GM12878 (cell line): Measurements from ENCODE around the gene JADE3. TPM values are rescaled to one million over a fixed set of nuclear protein-coding genes. Genes with fewer than 3 reads are reported as not detected.

Experiments
- ATAC-seq: fragments of 200-7000 bp; cut with Tn5 transposase; 3 replicates; pipeline ENCODE4 v1.9.1; 2020; ENCODE audit warnings: mild to moderate bottlenecking, moderate library complexity
- BruUV-seq: library from RNA; stranded (reverse); fragments of 400-500 nt; replicated peaks from 2 replicates; lab custom pipeline; 2021; lab: Mats Ljungman, UMichigan
- CTCF ChIA-PET: fragments of 300-600 bp; sonication (Branson Sonifier 250); formaldehyde crosslinking; extraction: SDS; loops from one replicate; lab custom pipeline; 2021; ENCODE audit warnings: inconsistent platforms; lab: Yijun Ruan, JAX
- POLR2A ChIA-PET: fragments of 350-600 bp; formaldehyde crosslinking; extraction: SDS; loops from one replicate; lab custom pipeline; 2021; ENCODE audit warnings: inconsistent platforms; lab: Charles Lee
- RAD21 ChIA-PET: fragments of 300-600 bp; sonication (Branson Sonifier 250); formaldehyde crosslinking; loops from one replicate; lab custom pipeline; 2023; ENCODE audit warnings: antibody characterized with exemption; ENCODE audit not compliant: unreplicated experiment; lab: Charles Lee
- SMC1A ChIA-PET: fragments of 300-600 bp; sonication (Branson Sonifier 250); formaldehyde crosslinking; loops from one replicate; lab custom pipeline; 2023; ENCODE audit not compliant: unreplicated experiment, uncharacterized antibody; lab: Charles Lee
- DNase-seq: peaks from one replicate; pipeline ENCODE4 v3.0.0-alpha.2; 2011; ENCODE audit warnings: low read depth, low spot score
- FAIRE-seq: peaks from 3 replicates; lab custom pipeline; 2011; peaks lifted over from hg19 to GRCh38; lab: Jason Lieb, UNC
- H2AFZ ChIP-seq: 2 replicates; pipeline ENCODE4 v1.6.0; 2011; ENCODE audit warnings: low read depth, low read length, control low read depth; ENCODE audit not compliant: control insufficient read depth
- H3K27ac ChIP-seq: 2 replicates; pipeline ENCODE4 v1.5.1; 2011; ENCODE audit warnings: control low read depth; ENCODE audit not compliant: control insufficient read depth, insufficient read depth
- H3K27me3 ChIP-seq, 2 experiments: replicated peaks in 1 of 2; 2 replicates each; pipeline versions ENCODE4 v1.6.0 to v1.6.1; 2011; ENCODE audit warnings: low read length in 1 of 2; ENCODE audit not compliant: control insufficient read depth in 2 of 2, insufficient read depth in 2 of 2
- H3K36me3 ChIP-seq, 2 experiments: 2 replicates each; pipeline ENCODE4 v1.5.1; 2011; ENCODE audit warnings: low read length in 1 of 2; ENCODE audit not compliant: control insufficient read depth in 2 of 2, insufficient read depth in 2 of 2
- H3K4me1 ChIP-seq: 2 replicates; pipeline ENCODE4 v1.6.1; 2011; ENCODE audit warnings: mild to moderate bottlenecking, low read length, moderate library complexity, mixed read lengths; ENCODE audit not compliant: control insufficient read depth, insufficient read depth
- H3K4me2 ChIP-seq: 2 replicates; pipeline ENCODE4 v1.6.0; 2011; ENCODE audit warnings: control low read depth; ENCODE audit not compliant: control insufficient read depth, insufficient read depth
- H3K4me3 ChIP-seq: fragments of 200-600 bp; sonication (generic); 2 replicates; pipeline ENCODE4 v1.5.1; 2016
- H3K79me2 ChIP-seq: 2 replicates; pipeline ENCODE4 v1.6.0; 2011; ENCODE audit warnings: low read length; ENCODE audit not compliant: control insufficient read depth, insufficient read depth
- H3K9ac ChIP-seq: 2 replicates; pipeline ENCODE4 v1.8.0; 2011; ENCODE audit warnings: low read length, control low read depth, mixed read lengths; ENCODE audit not compliant: control insufficient read depth, insufficient read depth
- H3K9me3 ChIP-seq: replicated peaks from 3 replicates; pipeline ENCODE4 v1.5.1; 2011; ENCODE audit warnings: mild to moderate bottlenecking, low read length; ENCODE audit not compliant: control insufficient read depth, insufficient read depth
- H4K20me1 ChIP-seq: 2 replicates; pipeline ENCODE4 v1.6.0; 2011; ENCODE audit not compliant: control insufficient read depth, insufficient read depth
- GATAD2B ChIP-seq: fragments of 450-650 bp; conservative IDR thresholded peaks from 2 replicates; pipeline ENCODE4 v1.6.1; 2017; ENCODE audit warnings: low read depth, mild to moderate bottlenecking, moderate library complexity
- IRF4 ChIP-seq: IDR thresholded peaks from 2 replicates; pipeline ENCODE4 v1.6.1; 2011; ENCODE audit warnings: low read depth, low read length
- KLF5 ChIP-seq: fragments of 450-650 bp; IDR thresholded peaks from 2 replicates; pipeline ENCODE4 v1.6.1; 2014; ENCODE audit warnings: mild to moderate bottlenecking; ENCODE audit not compliant: partially characterized antibody
- NR2C1 ChIP-seq: fragments of 450-650 bp; IDR thresholded peaks from 2 replicates; pipeline ENCODE4 v1.6.1; 2017; ENCODE audit warnings: antibody characterized with exemption, mild to moderate bottlenecking, moderate library complexity
- NR2F1 ChIP-seq: fragments of 450-650 bp; conservative IDR thresholded peaks from 2 replicates; pipeline ENCODE4 v1.6.1; 2017; ENCODE audit warnings: mild to moderate bottlenecking
- RAD51 ChIP-seq: fragments of 450-650 bp; IDR thresholded peaks from 2 replicates; pipeline ENCODE4 v1.6.1; 2016; ENCODE audit warnings: moderate library complexity, mild to moderate bottlenecking, inconsistent platforms
- RBBP5 ChIP-seq: fragments of 200-600 bp; sonication (generic); conservative IDR thresholded peaks from 2 replicates; pipeline ENCODE4 v1.6.1; 2016
- RCOR1 ChIP-seq: conservative IDR thresholded peaks from 2 replicates; pipeline ENCODE4 v1.6.1; 2012; ENCODE audit warnings: low read depth, low read length, improper control_type of control experiment
- SREBF1 ChIP-seq: IDR thresholded peaks from 2 replicates; pipeline ENCODE4 v1.6.1; 2012; ENCODE audit warnings: mild to moderate bottlenecking, low read length
- STAT3 ChIP-seq: IDR thresholded peaks from 2 replicates; pipeline ENCODE4 v1.6.1; 2011; ENCODE audit warnings: low read depth, low read length, improper control_type of control experiment
- SUPT20H ChIP-seq: IDR thresholded peaks from 2 replicates; pipeline ENCODE4 v1.6.1; 2011; ENCODE audit warnings: low read depth, mild to moderate bottlenecking, low read length, moderate library complexity, borderline replicate concordance; ENCODE audit not compliant: control insufficient read depth
- ZNF622 ChIP-seq: fragments of 450-650 bp; IDR thresholded peaks from 2 replicates; pipeline ENCODE4 v1.6.1; 2017; ENCODE audit warnings: mild to moderate bottlenecking, inconsistent platforms
- WGBS: methylation state at CpG from one replicate; pipeline ENCODE4 v1.1.6; 2016; ENCODE audit warnings: low lambda C conversion rate; ENCODE audit not compliant: insufficient replicate concordance, insufficient coverage; ENCODE audit errors: missing lambda C conversion rate; 5-methylcytosine and 5-hydroxymethylcytosine counted together
- in situ Hi-C: fragments of 300-500 bp; cut with MboI; formaldehyde crosslinking; loops from 9 replicates; pipeline ENCODE4 v1.14.3; 2018; ENCODE audit warnings: mixed read lengths
- intact Hi-C: fragments of 100-400 bp; cut with micrococcal nuclease; formaldehyde crosslinking; loops from one replicate; pipeline ENCODE4 v1.14.2; 2022; ENCODE audit not compliant: unreplicated experiment
- polyA plus RNA-seq, 11 experiments: library from polyadenylated mRNA; depleted of rRNA in 4 of 11; unstranded in 6 of 11; stranded (reverse) in 5 of 11; fragments of >200 nt; fragmentation: Nextera tagmentation in 4 of 11; fragmentation: Illumina TruSeq in 1 of 11; extraction: Ambion mirVana in 4 of 11; extraction: Trizol in 1 of 11; gene quantifications; 1 replicate in 1 of 11; 2 replicates in 10 of 11; pipeline versions ENCODE4 v1.2.1 to v1.2.3, GENCODE V29; 2011 to 2016; ENCODE audit warnings: inconsistent platforms in 2 of 11, missing spikeins in 2 of 11, low read depth in 1 of 11
- total RNA-seq, 4 experiments: library from RNA; depleted of rRNA in 3 of 4; stranded (reverse); fragments of >200 nt in 3 of 4; fragmentation: Illumina TruSeq in 1 of 4; extraction: Trizol in 1 of 4; gene quantifications; 2 replicates each; pipeline versions ENCODE4 v1.2.1 to v1.2.3, GENCODE V29; 2013 to 2021
- TF ChIP-seq, protein P1 (sequence below): IDR thresholded peaks from 2 replicates; pipeline ENCODE4 v1.6.1; 2012; ENCODE audit warnings: low read length, inconsistent platforms
- TF ChIP-seq, protein P2 (sequence below): fragments of 450-650 bp; conservative IDR thresholded peaks from 2 replicates; pipeline ENCODE4 v1.6.1; 2017; ENCODE audit warnings: mild to moderate bottlenecking, moderate library complexity
- TF ChIP-seq, protein P3 (sequence below): fragments of 450-650 bp; IDR thresholded peaks from 2 replicates; pipeline ENCODE4 v1.6.1; 2018; ENCODE audit warnings: borderline replicate concordance, mild to moderate bottlenecking; ENCODE audit not compliant: partially characterized antibody
- TF ChIP-seq, protein P4 (sequence below): fragments of 450-650 bp; IDR thresholded peaks from 2 replicates; pipeline ENCODE4 v1.6.1; 2017; ENCODE audit warnings: borderline replicate concordance

JADE3 gene
- total and polyA plus RNA-seq, 10 of the 15 experiments (the other 5 are each of a cell fraction or from before 2014, with no cell fraction given): 0.06 to 13.0 (median 0.65) TPM

DNA sequence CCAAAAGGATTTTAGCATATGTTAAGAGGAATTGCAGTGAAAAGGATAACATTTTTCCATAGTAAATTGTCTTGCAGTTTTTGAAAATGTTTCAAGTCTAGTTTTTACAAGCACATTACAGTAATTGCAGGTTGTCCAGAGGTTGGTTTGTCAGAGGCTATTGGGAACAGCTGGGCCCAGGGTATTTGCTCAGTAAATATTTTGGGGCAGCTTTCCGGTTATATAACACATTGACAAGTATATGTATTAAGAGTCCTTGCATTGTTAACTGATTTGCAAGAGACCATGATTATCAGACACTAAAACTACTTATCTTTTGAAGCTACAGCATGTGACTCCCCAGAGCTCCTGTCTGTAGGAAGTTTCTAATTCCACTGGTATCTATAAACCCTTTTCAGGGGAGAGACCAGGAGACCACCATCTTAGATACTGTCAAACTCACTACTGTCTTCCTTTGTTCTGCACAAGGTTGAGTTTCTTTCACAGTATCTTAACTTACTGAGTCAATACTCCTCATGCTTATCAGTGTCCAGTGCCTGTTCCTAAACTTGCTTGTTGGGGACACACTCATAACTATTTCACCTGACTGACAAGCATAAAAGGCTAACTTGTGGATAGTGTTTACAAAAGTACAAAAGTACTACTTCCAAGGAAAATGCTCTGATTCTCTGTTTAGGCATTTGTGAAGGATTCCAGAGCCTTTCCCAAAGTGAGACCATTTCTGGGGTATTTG is 147.1 kb downstream of the JADE3 start:
- ATAC-seq (no peak), FAIRE-seq (no peak), DNase-seq (no peak)
- Histone ChIP-seq H3K9me3 (no peaks in the 10 kb centered on the region), H4K20me1 (no peaks in the 10 kb centered on the region), H3K4me2 (no peak overlapping the region), H3K4me1 (no peaks in the 10 kb centered on the region), H3K36me3 (no peaks in the 10 kb centered on the region), H2AFZ (no peak overlapping the region), H3K9ac (no peak overlapping the region), H3K4me3 (no peak overlapping the region), H3K79me2 (no peaks in the 10 kb centered on the region), H3K27me3 (peaks cover 0 to 1% of the 10 kb centered on the region in 2 experiments; a peak in 1 of 4 replicates), H3K27ac (no peak overlapping the region)
- in situ Hi-C loops (no loop called here), intact Hi-C loops (no loop called here)
- SMC1A ChIA-PET: no interaction called here
- no TSS peak for BruUV-seq
- RAD21 ChIA-PET: no interaction called here
- WGBS: 4% methylated on average over 1 of the region's 1 CpG
- POLR2A ChIA-PET: interaction anchor here (1.1 kb wide), 1 partner anchor 11 kb away, joined by 3 read pairs; no protein-coding TSS in a partner anchor
- CTCF ChIA-PET: interaction anchor here (0.7 to 0.8 kb wide), 2 partner anchors 35 to 156 kb away, joined by 3 read pairs; no protein-coding TSS in a partner anchor
- TF ChIP-seq SREBF1 (no peak), STAT3 (no peak), RBBP5 (no peak), NR2F1 (no peak), RCOR1 (no peak), GATAD2B (no peak), IRF4 (no peak), RAD51 (no peak), ZNF622 (no peak), NR2C1 (no peak), KLF5 (no peak), SUPT20H (no peak)
- TF ChIP-seq, protein P1, sequence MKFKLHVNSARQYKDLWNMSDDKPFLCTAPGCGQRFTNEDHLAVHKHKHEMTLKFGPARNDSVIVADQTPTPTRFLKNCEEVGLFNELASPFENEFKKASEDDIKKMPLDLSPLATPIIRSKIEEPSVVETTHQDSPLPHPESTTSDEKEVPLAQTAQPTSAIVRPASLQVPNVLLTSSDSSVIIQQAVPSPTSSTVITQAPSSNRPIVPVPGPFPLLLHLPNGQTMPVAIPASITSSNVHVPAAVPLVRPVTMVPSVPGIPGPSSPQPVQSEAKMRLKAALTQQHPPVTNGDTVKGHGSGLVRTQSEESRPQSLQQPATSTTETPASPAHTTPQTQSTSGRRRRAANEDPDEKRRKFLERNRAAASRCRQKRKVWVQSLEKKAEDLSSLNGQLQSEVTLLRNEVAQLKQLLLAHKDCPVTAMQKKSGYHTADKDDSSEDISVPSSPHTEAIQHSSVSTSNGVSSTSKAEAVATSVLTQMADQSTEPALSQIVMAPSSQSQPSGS: no peak
- TF ChIP-seq, protein P2, sequence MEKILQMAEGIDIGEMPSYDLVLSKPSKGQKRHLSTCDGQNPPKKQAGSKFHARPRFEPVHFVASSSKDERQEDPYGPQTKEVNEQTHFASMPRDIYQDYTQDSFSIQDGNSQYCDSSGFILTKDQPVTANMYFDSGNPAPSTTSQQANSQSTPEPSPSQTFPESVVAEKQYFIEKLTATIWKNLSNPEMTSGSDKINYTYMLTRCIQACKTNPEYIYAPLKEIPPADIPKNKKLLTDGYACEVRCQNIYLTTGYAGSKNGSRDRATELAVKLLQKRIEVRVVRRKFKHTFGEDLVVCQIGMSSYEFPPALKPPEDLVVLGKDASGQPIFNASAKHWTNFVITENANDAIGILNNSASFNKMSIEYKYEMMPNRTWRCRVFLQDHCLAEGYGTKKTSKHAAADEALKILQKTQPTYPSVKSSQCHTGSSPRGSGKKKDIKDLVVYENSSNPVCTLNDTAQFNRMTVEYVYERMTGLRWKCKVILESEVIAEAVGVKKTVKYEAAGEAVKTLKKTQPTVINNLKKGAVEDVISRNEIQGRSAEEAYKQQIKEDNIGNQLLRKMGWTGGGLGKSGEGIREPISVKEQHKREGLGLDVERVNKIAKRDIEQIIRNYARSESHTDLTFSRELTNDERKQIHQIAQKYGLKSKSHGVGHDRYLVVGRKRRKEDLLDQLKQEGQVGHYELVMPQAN: no peak
- TF ChIP-seq, protein P3, sequence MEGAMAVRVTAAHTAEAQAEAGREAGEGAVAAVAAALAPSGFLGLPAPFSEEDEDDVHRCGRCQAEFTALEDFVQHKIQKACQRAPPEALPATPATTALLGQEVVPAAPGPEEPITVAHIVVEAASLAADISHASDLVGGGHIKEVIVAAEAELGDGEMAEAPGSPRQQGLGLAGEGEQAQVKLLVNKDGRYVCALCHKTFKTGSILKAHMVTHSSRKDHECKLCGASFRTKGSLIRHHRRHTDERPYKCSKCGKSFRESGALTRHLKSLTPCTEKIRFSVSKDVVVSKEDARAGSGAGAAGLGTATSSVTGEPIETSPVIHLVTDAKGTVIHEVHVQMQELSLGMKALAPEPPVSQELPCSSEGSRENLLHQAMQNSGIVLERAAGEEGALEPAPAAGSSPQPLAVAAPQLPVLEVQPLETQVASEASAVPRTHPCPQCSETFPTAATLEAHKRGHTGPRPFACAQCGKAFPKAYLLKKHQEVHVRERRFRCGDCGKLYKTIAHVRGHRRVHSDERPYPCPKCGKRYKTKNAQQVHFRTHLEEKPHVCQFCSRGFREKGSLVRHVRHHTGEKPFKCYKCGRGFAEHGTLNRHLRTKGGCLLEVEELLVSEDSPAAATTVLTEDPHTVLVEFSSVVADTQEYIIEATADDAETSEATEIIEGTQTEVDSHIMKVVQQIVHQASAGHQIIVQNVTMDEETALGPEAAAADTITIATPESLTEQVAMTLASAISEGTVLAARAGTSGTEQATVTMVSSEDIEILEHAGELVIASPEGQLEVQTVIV: no peak
- TF ChIP-seq, protein P4, sequence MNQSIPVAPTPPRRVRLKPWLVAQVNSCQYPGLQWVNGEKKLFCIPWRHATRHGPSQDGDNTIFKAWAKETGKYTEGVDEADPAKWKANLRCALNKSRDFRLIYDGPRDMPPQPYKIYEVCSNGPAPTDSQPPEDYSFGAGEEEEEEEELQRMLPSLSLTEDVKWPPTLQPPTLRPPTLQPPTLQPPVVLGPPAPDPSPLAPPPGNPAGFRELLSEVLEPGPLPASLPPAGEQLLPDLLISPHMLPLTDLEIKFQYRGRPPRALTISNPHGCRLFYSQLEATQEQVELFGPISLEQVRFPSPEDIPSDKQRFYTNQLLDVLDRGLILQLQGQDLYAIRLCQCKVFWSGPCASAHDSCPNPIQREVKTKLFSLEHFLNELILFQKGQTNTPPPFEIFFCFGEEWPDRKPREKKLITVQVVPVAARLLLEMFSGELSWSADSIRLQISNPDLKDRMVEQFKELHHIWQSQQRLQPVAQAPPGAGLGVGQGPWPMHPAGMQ: no peak
